K562 (cell line): ENCODE results near the gene ACTR3C. TPM values are rescaled to one million over a fixed set of nuclear protein-coding genes. Genes with fewer than 3 reads are reported as not detected.

Source experiments
- CAMTA2 ChIP-seq: fragments of 250-450 bp; sonication (Bioruptor Pico); conservative IDR thresholded peaks from 2 replicates; pipeline ENCODE4 v1.5.1; 2022
- ERF ChIP-seq: fragments of 450-650 bp; formaldehyde crosslinking; IDR thresholded peaks from 2 replicates; pipeline ENCODE4 v1.4.0; 2020; ENCODE audit warnings: mild to moderate bottlenecking, mixed read lengths
- FIP1L1 ChIP-seq: fragments of 200-400 bp; formaldehyde crosslinking; IDR thresholded peaks from 2 replicates; pipeline ENCODE4 v1.6.1; 2018; ENCODE audit warnings: mild to moderate bottlenecking, low read depth, low read length; ENCODE audit not compliant: poor library complexity, severe bottlenecking
- GATAD2B ChIP-seq: fragments of 450-650 bp; IDR thresholded peaks from 2 replicates; pipeline ENCODE4 v1.6.1; 2017; ENCODE audit warnings: mild to moderate bottlenecking, borderline replicate concordance
- HDGF ChIP-seq: fragments of 450-650 bp; IDR thresholded peaks from 2 replicates; pipeline ENCODE4 v1.6.1; 2016
- MYC ChIP-seq, 2 experiments: fragments of 250-450 bp in 1 of 2; sonication (Bioruptor Pico) in 1 of 2; IDR thresholded peaks; 2 replicates each; pipeline versions ENCODE4 v1.5.1 to v1.6.1; 2012 to 2021; ENCODE audit warnings: low read depth in 2 of 2, borderline replicate concordance in 1 of 2, improper control_type of control experiment in 1 of 2, low read length in 1 of 2, mild to moderate bottlenecking in 1 of 2, moderate library complexity in 1 of 2
- NFE2L1 ChIP-seq: fragments of 450-650 bp; IDR thresholded peaks from 2 replicates; pipeline ENCODE4 v1.6.1; 2016; ENCODE audit warnings: missing genetic modification characterization, low read depth, mild to moderate bottlenecking, missing compliant biosample characterization, moderate library complexity, borderline replicate concordance
- NR1H2 ChIP-seq: sonication (generic); formaldehyde crosslinking; IDR thresholded peaks from 2 replicates; pipeline ENCODE4 v1.4.0; 2020; ENCODE audit warnings: mild to moderate bottlenecking, missing genetic modification reagents
- RBM39 ChIP-seq: fragments of 200-400 bp; formaldehyde crosslinking; optimal IDR thresholded peaks from 2 replicates; pipeline ENCODE3; 2018; ENCODE audit warnings: low read depth, low read length
- RHOXF2B ChIP-seq: fragments of 250-450 bp; sonication (Bioruptor Pico); conservative IDR thresholded peaks from 2 replicates; pipeline ENCODE4 v1.5.1; 2021
- SAFB ChIP-seq: fragments of 200-400 bp; formaldehyde crosslinking; IDR thresholded peaks from 2 replicates; pipeline ENCODE4 v1.6.1; 2017; ENCODE audit warnings: low read depth, low read length, borderline replicate concordance
- TOE1 ChIP-seq, 2 experiments: fragments of 450-650 bp in 1 of 2; sonication (generic) in 1 of 2; formaldehyde crosslinking in 1 of 2; IDR thresholded peaks; 2 replicates each; pipeline versions ENCODE4 v1.7.1 to v1.8.0; 2016 to 2022; ENCODE audit warnings: borderline replicate concordance in 2 of 2, mild to moderate bottlenecking in 2 of 2, antibody characterized with exemption in 1 of 2, inconsistent platforms in 1 of 2, low read depth in 1 of 2, missing genetic modification reagents in 1 of 2, moderate library complexity in 1 of 2
- ZNF224 ChIP-seq: sonication (generic); formaldehyde crosslinking; IDR thresholded peaks from 2 replicates; pipeline ENCODE4 v1.8.0; 2022; ENCODE audit warnings: mild to moderate bottlenecking, missing genetic modification reagents
- ZNF644 ChIP-seq: fragments of 200-800 bp; sonication (Bioruptor generic); IDR thresholded peaks from 2 replicates; pipeline ENCODE4 v1.6.1; 2016; ENCODE audit warnings: low read depth, missing genetic modification characterization, missing compliant biosample characterization
- polyA plus RNA-seq, 8 experiments: library from polyadenylated mRNA; depleted of rRNA in 4 of 8; stranded (reverse) in 5 of 8; unstranded in 3 of 8; fragments of >200 nt; fragmentation: Nextera tagmentation in 2 of 8; fragmentation: Illumina TruSeq in 1 of 8; extraction: Ambion mirVana in 2 of 8; extraction: Trizol in 1 of 8; gene quantifications; 2 replicates each; pipeline versions ENCODE4 v1.2.1 to v1.2.3, GENCODE V29; 2011 to 2014; ENCODE audit warnings: inconsistent platforms in 1 of 8, missing spikeins in 1 of 8
- total RNA-seq, 7 experiments: library from RNA; depleted of rRNA in 6 of 7; stranded (reverse); fragments of >200 nt in 6 of 7; fragmentation: Illumina TruSeq in 2 of 7; extraction: Trizol in 2 of 7; gene quantifications; 2 replicates each; pipeline versions ENCODE4 v1.2.1 to v1.2.3, GENCODE V29; 2011 to 2021; ENCODE audit warnings: low replicate concordance in 1 of 7
- TF ChIP-seq, protein P1 (sequence below): conservative IDR thresholded peaks from 2 replicates; pipeline ENCODE4 v1.6.1; 2011; ENCODE audit warnings: low read depth, mild to moderate bottlenecking, low read length; ENCODE audit not compliant: control insufficient read depth
- TF ChIP-seq, protein P2 (sequence below): sonication (generic); formaldehyde crosslinking; IDR thresholded peaks from 2 replicates; pipeline ENCODE4 v1.8.0; 2022; ENCODE audit warnings: mild to moderate bottlenecking, missing genetic modification reagents
- TF ChIP-seq, protein P3 (sequence below): sonication (generic); formaldehyde crosslinking; IDR thresholded peaks from 2 replicates; pipeline ENCODE4 v1.8.0; 2023; ENCODE audit warnings: mild to moderate bottlenecking, missing genetic modification reagents
- TF ChIP-seq, protein P4 (sequence below): fragments of 450-650 bp; IDR thresholded peaks from 2 replicates; pipeline ENCODE4 v1.6.1; 2018; ENCODE audit warnings: mild to moderate bottlenecking, low read depth; ENCODE audit not compliant: partially characterized antibody
- TF ChIP-seq, protein P5 (sequence below): sonication (generic); formaldehyde crosslinking; IDR thresholded peaks from 2 replicates; pipeline ENCODE4 v1.9.0; 2022; ENCODE audit warnings: mild to moderate bottlenecking, missing genetic modification reagents

ACTR3C gene
- total and polyA plus RNA-seq, 9 of the 15 experiments (the other 6 are each of a cell fraction or from before 2014, with no cell fraction given), result 9.0 to 35.4 (median 13.3) TPM

DNA sequence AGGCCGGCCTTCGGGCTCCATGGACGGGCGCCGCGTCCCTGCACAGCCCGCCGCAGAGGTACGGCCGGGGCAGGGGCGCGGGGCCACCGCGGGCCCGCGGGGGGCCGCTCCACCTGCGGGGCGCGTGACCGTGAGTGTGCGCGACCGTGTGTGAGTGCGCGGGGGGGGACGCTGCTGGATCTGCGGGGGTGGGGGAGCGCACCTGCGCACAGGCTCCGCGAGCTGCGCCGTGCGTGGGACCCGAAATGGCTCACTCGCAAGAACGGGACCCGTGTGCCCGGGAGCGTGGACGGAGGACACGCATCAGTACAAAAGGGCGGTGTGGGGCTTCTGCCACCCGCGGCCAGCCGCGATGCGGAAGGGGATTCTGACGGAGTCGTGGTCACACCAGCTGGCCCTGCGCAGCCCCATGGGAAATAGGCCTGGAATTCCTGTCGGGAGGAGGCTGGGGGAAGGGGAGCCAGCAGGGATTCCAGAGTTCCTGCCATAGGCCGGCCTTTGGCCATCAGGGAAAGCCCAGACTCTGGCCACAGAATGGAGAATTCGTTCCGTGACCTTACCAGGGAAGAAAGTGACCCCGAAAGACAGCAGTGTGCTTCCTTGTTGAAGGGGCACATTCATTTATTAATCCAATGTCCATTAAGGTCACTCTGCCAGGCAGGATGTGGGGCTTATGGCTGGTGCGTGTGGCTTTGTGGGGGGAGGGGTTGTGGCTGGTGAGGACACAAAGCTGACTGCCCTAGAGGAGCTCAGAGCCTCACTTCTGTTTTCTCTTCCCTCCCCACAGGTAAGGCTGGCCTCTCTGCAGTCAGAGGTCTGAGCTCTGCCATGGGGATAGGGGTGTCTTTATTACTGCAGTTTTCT, 45.8 kb upstream of the ACTR3C start (continued):
- TF ChIP-seq NFE2L1 (no peak), ERF (peak; percentile 28; the same call in 1 of the 2 replicates), GATAD2B (no peak; the same call in 1 of the 2 replicates), FIP1L1 (peak; percentile 6), HDGF (0 out of 2 replicates have a peak, but pooled peaks have one; percentile 68), RHOXF2B (no peak), SAFB (peak; percentile 88), CAMTA2 (CRISPR knock-in tag) (peak; percentile 57; the same call in 1 of the 2 replicates), NR1H2 (CRISPR knock-in tag) (no peak), TOE1 (IDR thresholded peaks at IDR 0.05; ENCODE audit: borderline replicate concordance) (0 out of 2 replicates have a peak, but pooled peaks have one; percentile 7), TOE1 (CRISPR knock-in tag; IDR thresholded peaks at IDR 0.05; ENCODE audit: borderline replicate concordance, low read depth) (no peak), MYC (IDR thresholded peaks at IDR 0.05; ENCODE audit: low read depth, low read length) (no peak), MYC (CRISPR knock-in tag; IDR thresholded peaks at IDR 0.05; ENCODE audit: borderline replicate concordance, low read depth) (peak; percentile 93), RBM39 (peak; percentile 86), ZNF644 (tag) (peak; percentile 68; the same call in 1 of the 2 replicates), ZNF224 (CRISPR knock-in tag) (peak; percentile 84; the same call in 1 of the 2 replicates)
- TF ChIP-seq, protein P1, sequence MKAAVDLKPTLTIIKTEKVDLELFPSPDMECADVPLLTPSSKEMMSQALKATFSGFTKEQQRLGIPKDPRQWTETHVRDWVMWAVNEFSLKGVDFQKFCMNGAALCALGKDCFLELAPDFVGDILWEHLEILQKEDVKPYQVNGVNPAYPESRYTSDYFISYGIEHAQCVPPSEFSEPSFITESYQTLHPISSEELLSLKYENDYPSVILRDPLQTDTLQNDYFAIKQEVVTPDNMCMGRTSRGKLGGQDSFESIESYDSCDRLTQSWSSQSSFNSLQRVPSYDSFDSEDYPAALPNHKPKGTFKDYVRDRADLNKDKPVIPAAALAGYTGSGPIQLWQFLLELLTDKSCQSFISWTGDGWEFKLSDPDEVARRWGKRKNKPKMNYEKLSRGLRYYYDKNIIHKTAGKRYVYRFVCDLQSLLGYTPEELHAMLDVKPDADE, result 0 out of 2 replicates have a peak, but pooled peaks have one; percentile 50
- TF ChIP-seq, protein P2, sequence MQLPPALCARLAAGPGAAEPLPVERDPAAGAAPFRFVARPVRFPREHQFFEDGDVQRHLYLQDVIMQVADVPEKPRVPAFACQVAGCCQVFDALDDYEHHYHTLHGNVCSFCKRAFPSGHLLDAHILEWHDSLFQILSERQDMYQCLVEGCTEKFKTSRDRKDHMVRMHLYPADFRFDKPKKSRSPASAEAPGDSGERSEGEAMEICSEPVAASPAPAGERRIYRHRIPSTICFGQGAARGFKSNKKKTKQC (CRISPR knock-in tag), result no peak
- TF ChIP-seq, protein P3, sequence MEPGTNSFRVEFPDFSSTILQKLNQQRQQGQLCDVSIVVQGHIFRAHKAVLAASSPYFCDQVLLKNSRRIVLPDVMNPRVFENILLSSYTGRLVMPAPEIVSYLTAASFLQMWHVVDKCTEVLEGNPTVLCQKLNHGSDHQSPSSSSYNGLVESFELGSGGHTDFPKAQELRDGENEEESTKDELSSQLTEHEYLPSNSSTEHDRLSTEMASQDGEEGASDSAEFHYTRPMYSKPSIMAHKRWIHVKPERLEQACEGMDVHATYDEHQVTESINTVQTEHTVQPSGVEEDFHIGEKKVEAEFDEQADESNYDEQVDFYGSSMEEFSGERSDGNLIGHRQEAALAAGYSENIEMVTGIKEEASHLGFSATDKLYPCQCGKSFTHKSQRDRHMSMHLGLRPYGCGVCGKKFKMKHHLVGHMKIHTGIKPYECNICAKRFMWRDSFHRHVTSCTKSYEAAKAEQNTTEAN (CRISPR knock-in tag), result peak; percentile 89
- TF ChIP-seq, protein P4, sequence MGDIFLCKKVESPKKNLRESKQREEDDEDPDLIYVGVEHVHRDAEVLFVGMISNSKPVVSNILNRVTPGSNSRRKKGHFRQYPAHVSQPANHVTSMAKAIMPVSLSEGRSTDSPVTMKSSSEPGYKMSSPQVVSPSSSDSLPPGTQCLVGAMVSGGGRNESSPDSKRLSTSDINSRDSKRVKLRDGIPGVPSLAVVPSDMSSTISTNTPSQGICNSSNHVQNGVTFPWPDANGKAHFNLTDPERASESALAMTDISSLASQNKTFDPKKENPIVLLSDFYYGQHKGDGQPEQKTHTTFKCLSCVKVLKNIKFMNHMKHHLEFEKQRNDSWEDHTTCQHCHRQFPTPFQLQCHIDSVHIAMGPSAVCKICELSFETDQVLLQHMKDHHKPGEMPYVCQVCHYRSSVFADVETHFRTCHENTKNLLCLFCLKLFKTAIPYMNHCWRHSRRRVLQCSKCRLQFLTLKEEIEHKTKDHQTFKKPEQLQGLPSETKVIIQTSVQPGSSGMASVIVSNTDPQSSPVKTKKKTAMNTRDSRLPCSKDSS, result no peak
- TF ChIP-seq, protein P5, sequence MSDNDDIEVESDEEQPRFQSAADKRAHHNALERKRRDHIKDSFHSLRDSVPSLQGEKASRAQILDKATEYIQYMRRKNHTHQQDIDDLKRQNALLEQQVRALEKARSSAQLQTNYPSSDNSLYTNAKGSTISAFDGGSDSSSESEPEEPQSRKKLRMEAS (CRISPR knock-in tag), result peak; percentile 51
